HUDEP-2 (cell line): ENCODE results near the gene PSMG3.

ENCODE experiments used
- DNase-seq, 76 experiments: peaks; one replicate each; lab custom pipeline; 2025; ENCODE audit not compliant: unreplicated experiment in 76 of 76; lab: John Stamatoyannopoulos, UW

The PSMG3 gene

DNA sequence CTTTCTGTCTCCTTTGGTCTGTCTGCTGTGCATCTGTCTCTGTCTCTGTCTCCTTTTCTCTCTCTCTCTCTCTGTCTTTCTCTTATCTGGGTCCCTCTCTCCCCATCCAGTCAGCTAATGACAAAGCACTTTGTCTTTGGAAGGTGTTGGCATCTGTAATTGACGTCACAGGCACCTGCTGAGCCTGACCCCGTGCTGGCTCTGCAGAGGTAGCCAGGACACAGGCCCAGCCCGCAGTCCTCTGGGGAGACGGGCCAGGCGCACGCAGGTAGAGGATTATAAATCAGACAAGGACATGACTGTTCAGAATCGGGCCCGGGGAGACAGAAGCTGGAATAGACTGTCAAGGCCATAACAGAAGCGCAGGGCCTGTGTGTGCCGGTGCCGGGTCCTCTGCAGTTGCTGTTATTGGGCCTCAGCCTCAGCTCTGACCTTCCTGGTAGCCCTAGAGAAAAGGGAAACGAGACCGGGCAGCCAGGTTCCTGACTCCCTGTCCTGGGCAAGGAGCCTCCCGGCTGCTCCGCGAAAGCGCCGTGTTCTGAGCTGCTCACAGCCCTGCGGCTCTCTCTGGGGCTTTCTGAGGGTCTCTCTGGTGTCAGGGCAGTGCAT, 10.7 kb upstream of the PSMG3 start:
- DNase-seq = no peak

DNA sequence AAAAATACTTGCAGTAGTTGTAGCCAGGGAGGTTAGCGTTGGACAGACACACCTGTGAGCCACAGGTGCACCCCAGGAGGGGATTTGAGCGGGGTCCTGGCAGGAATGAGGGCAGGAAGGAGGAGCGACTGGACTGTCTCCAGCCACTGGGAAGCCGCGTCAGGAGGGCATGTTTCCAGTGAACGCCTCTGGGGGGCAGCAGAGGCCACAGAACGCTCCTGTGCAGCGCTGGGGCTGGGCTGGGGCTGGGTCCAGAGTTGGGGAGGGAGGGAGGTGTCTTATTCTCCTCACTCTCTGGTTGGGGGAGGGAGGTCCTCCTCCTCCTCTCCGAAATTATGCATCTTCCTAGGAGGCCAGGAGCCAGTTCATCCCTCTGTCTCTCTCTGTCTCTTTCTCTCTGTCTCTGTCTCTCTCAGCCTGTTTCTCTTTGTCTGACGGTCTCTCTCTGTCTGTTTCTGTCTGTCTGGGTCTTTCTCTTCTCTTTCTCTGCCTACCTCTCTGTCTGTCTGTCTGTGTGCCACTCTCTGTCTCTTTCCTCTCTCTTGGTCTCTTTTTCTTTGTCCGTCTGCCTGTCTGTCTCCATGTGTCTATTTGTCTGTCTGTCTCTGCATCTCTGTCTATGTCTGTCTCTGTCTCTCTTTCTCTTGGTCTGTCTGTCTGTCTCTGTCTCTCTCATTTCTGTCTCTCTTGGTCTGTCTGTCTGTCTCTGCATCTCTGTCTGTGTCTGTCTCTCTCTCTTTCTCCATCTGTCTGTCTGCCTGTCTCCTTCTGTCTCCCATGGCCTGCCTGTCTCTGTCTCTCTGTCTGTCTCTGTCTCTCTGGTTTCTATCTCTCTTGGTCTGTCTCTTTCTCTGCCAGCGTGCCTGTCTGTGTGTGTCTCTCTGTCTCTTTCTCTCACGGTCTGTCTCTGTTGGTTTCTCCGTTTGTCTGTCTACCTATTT, 9.9 kb upstream of the PSMG3 start:
- DNase-seq = peak in 56 of 76 experiments; percentile 10 to 73 (median 50)

DNA sequence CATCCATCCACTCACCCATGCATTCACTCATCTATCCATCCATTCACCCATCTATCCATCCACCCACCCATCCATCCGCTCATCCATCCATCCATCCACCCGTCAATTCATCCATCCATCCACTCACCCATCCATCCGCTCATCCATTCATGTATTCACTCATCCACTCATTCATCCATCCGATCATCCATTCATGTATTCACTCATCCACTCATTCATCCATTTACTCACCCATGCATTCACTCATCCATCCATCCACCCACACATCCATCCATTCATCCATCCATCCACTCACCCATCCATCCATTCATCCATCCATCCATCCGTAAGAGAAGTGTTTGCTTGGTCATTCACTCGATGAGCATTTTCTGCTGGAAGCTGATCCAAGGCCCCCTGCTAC, 8.7 kb upstream of the PSMG3 start:
- no peak for DNase-seq

DNA sequence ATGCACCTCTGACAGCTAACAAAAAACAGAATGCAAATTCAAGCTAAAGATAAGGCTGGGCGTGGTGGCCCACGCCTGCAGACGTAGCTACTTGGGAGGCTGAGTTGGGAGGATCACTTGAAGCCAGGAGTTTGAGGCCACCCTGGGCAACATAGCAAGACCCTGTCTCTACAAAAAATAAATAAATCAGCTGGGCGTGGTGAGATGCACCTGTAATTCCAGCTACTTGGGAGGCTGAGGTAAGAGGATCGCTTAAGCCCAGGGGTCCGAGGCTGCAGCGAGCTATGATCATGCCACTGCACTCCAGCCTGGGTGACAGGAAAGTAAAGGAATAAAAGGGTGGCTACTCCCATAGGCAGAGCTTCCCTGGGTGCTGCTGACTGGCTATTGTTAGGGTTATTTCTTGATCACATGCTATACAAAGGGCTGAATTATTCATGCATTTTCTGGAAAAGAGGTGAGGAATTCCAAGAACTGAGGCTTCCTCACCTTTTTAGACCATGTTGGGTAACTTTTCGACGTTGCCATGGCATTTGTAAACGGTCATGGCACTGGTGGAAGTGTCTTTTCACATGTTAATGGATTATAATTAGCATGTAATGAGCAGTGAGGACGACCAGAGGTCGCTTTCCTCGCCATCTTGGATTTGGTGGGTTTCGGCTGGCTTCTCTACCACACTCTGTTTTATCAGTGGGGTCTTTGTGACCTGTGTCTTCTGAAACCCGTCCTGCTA, 6.9 kb upstream of the PSMG3 start:
- DNase-seq = no peak

DNA sequence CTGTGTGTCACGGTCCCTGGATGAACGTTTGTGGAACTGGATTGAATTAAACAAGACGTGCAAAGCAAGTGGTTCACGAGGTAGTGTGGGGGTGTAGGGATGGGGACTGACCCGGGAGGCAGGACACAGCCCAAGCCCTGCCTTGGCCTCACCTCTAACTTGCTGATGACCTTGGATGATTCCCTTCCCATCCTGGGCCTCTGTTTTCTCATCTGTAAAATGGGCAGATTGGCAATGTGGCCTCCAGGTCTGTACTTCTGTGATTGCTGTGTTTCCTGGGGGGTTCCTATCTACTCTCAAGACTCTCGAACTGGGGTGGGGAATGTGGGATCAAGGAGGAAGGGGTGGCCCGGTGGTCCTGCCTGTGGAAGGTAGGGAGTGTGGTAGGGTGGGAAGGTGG, 6.0 kb upstream of the PSMG3 start:
- no peak for DNase-seq

DNA sequence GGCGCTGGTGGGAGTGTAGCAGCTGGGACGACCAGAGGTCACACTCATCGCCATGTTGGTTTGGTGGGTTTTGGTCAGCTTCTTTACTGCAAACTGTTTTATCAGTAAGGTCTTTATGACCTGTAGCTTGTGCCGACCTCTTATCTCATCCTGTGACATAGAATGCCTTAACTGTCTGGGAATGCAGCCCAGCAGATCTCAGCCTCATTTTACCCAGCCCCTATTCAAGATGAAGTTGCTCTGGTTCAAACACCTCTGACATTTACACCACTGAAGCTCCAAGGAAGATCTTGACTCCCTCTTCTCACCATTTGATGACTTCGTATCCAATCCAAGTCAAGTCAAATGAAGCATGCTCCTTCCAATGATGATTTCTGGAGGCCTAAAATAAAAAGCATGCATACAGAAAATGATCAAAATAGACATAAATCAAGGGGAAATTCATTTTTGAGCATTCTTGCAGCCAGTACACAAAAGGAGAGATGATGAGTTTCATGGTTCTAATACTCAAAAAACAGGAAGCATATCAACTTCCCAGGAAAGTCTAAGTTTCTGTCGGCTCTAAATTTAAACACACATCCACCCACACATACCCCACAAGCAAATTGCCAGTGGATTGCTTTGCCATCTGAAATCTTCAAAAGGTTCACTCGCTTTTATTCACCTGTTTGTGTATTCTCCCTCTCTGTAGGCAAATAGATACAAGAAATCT, 2.4 kb upstream of the PSMG3 start:
- no peak for DNase-seq

DNA sequence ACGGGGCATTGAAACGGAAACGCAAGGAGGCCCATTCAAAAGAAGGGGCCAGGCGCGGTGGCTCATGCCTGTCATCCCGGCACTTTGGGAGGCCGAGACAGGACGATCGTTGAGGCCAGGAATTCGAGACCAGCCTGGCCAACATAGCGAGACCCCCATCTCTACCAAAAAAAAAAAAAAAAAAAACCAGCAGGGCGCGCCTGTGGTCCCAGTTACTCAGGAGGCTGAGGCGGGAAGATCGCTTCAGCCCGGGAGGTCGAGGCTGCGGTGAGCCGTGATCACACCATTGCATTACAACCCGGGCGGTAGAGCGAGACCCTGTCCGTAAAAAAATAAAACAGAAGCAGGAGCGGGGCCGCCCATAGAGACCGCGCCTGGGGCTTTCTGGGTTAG, 396 bp downstream of the PSMG3 start:
- no peak for DNase-seq

DNA sequence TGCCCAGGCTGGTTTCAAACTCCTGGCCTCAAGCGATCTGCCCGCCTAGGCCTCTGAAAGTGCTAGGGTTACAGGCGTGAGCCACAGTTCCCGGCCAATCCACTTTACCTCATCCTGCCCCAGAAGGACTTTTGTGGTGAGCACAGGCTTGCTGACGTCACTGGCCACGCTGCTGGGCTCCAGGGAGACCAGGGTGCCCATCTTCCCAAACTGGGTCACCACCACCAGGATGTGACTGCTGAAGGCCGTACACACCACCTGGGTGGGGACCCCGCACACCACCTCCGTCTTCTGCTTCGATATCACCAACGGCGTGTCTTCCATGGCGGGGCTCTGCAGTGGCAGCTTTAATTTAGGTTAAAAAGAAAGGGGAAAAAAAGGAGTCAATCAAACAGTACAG, 816 bp downstream of the PSMG3 start:
- DNase-seq = peak in 13 of 76 experiments; percentile 8 to 43 (median 20)

DNA sequence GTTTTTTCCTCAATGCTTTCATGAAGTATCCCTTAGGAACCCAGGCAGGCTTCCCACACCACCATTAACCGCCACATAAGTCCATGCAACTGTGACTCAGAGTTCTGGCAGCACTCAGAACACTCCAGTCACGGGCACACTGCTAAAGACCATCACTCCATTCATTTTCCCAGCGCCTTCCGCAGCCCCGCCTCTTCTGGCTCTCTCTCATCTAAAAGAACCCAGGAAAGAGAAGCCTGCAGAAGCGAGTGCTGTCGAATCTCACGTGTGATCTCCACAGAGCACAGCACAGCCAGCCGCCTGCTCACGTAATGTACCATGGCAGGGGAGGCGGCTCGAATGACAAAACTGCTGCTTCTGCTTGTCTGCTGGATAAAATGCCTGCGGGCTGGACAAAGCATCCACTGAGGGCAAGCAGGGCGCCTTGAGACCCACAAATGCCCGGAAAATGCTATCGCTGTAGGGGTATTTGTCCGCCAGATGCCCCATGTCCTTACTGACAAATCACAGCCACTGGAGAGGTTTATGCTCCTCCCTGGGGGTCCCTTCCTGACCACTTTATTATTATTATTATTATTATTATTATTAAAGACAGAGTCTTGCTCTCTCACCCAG, 1.8 kb downstream of the PSMG3 start:
- DNase-seq = no peak

DNA sequence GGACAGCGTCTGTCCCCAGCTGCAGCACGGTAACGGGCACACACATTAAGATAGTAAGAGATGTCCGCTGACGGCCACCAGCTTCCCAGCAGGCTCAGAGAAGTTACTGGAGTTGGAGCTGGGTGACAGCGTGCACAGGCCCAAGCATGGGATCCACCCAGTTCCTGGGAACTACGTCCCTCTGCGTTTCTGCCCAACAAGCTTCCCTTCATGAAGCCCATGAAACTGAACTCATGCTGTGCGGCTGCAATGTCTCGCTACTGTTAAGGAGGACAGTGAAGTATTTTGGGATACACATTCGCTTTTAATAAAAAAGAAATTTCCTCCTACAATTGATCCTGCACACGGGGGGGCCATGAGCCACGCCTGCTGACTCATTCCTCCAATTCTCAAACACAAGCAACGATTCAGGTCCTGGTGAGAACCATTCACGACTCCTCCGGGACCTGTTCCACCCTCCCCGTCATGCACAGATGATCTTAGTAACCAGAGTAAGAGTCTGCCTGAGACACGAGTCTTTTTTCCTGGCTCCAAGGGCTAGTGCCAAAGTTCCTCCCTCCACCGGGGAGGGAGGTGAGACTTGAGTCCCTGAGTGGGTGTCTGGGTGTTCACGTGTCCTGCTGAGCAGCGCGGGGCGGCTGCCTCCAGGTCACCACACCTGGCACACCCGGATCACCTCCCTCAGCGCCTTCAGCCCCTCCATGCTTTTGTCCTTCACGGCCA, 2.6 kb downstream of the PSMG3 start:
- DNase-seq = peak in 13 of 76 experiments; percentile 9 to 73 (median 25)

DNA sequence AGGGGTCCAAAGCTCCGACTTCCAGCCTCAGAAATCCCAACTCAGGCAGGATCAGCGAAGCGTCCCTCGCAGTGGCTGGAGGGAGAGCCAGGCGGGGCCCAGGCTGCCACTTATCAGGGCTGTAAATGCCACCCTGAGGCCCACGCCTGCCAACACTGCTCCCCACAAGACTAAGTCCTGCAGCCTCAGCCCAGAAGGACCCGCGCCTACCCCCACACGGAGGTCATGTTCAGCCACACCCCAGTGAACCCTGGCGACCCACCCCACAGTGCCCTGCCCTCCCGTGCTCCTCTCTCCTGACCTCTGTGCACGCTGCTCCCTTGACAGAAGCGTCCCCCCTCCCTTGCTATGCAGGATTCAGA, 3.2 kb downstream of the PSMG3 start:
- peak in 74 of 76 experiments; percentile 26 to 97 (median 86) for DNase-seq

DNA sequence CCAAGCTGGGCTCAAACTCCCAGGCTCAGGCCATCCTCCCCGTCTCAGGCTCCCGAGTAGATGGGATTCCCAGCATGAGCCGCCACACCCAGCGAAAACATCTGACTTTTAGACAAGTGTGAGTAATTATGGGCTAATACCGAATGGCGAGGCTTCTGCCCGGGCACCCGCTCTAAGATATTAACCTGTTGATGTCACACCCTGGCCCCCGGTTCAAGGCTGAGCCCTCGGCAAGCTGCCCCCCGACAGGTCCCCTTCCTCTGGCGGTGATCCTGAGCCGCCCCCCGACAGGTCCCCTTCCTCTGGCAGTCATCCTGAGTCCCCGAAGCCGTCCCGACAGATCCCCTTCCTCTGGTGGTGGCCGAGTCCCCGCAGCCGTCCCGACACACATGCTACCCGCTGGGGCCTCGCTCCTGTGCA, 5.2 kb downstream of the PSMG3 start:
- no peak for DNase-seq

DNA sequence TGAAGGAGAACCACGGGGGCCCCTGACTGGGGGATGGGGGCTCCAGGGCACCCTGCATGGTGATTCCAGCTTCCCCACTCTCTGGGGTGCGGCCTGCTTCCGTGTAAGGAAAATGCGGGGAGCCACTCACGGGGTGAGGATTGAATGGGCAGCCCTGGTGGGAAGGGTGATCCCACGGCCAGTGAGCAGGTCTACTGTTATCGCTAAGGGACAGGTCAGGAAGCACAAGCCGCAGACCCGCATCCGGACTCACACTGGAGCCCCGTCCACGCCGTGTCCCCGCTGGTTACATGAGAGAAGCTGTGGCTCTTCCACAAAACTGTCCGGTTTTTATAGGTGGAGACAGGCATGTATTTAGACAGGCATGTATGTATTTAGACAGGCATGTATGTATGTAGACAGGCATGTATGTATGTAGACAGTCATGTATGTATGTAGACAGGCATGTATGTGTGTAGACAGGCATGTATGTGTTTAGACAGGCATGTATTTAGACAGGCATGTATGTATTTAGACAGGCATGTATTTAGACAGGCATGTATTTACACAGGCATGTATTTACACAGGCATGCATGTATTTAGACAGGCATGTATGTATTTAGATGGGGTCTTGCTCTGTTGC, 5.7 kb downstream of the PSMG3 start:
- DNase-seq = no peak

DNA sequence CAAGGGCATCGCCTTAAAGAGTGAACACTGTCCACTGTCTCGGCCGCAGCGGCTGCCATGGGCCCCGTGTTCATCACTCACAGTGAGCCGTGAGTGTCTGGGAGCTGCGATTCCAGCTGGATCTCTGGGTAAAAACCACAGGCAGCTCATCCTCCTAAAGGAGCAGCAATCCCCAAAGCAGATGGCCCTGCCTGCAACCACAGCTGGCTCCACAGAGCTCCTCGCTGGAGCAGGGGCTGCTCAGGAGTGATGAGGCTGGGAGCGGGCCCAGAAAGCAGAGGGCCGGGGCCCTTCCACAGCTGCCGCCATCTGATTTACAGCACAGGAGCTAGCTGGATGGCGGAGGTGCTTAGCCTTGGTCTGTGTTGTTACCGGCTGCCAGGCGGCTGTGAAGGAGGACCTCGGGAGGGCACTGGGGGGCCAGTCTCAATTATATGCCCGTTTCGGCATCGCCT, 7.2 kb downstream of the PSMG3 start:
- DNase-seq = no peak

DNA sequence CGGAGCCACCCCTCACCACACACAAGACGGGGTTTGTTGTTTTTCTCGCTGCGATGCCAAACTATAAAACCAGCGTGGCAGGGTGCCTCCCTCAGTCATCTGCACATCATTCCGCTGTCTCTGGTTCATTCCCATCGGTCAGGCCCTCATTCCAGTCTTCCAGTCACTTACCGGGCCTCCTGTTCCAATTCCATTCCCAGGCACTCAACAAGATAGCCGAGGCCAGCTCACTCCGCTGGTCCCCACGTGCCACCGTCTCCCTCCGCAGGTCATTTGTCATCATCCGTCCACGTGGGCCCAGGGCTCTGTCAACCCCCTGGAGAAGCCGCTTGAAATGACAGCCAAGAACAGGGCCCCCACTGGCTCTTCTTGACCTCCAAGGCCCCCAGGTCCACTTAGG, 7.7 kb downstream of the PSMG3 start:
- no peak for DNase-seq

DNA sequence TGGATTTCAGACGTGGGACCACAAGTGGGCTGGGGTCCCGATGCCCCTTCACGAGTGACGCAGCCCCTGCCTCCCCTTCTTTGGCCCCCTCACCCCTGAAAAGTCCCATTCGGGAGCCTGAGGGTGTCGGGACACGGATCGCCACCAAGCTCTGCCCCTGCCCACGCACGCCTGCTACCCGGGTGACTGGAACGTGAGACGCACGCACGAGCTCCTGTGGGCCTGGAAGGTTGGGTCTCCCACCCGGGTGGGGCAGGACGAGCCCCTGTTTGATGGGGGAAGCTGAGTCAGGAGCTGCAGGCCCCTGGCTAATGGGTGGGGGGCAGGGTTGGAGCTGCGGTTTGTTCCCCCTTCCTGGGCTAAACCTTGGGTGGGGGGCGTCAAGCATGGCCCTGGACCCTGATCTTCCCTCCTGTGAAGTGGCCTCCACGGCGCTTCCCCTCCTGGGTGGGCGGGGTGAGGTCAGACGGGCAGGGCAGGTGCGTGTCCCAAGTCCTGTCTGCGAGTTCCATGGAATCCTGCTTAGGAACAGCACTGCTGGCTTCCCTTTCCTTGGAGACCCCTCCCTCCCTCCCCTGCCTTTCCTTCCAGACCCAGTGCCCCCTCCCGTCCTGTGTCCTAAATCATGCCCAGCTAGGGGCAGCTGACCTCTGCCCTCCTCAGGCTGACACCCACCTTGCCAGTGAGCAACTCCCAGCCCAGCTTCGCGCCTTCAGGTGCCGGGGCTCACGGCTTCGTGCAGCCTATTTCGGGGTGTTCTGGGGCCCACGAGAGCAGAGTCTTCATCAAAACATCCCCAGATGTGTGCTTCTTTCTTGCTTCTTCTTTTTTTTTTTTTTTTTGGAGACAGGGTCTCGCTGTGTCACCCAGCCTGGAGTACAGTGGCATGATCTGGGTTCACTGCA, 8.5 kb downstream of the PSMG3 start:
- no peak for DNase-seq

DNA sequence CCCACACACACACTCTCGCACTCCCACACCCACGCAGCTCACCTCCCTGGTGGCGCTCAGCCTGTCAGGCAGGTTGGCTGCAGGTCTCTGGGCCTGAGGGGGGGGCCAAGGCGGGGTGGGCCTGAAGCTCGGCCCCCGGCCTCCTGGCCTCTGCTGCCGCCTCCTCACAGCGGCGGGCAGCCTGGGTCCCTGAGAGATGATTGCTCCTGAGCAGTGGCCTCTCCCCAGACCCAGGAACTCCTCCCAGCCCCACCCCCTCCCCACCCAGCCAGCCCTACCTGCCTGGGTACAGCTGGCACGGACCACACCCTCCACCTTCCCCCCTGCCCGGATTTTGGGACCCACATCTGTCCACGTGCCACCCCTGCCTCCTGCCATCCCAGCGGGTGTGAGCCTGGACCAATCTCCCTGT, 9.2 kb downstream of the PSMG3 start:
- no peak for DNase-seq
